Endothelial cell of umbilical vein (primary cell): Measurements from ENCODE around the gene IQGAP2. TPM values are rescaled to one million over a fixed set of nuclear protein-coding genes. Genes with fewer than 3 reads are reported as not detected.

ENCODE experiments used
- BruUV-seq: library from RNA; stranded (reverse); fragments of 400-500 nt; replicated peaks from 2 replicates; lab custom pipeline; 2021; lab: Mats Ljungman, UMichigan
- CTCF ChIA-PET: fragments of 300-600, 350-600 bp; sonication (Branson Sonifier 250); formaldehyde crosslinking; loops from one replicate; lab custom pipeline; 2021; ENCODE audit warnings: antibody characterized with exemption, inconsistent platforms; lab: Charles Lee
- POLR2A ChIA-PET: fragments of 300-600, 350-600 bp; sonication (Branson Sonifier 250); formaldehyde crosslinking; loops from one replicate; lab custom pipeline; 2021; ENCODE audit warnings: antibody characterized with exemption, inconsistent platforms; lab: Charles Lee
- DNase-seq: peaks from one replicate; pipeline ENCODE4 v3.0.0-alpha.2; 2011; ENCODE audit warnings: low read depth, low spot score
- FAIRE-seq: peaks from 2 replicates; lab custom pipeline; 2011; peaks lifted over from hg19 to GRCh38; lab: Jason Lieb, UNC
- H2AFZ ChIP-seq: 2 replicates; pipeline ENCODE4 v1.6.0; 2012; ENCODE audit warnings: low read depth, low read length, control low read depth, inconsistent platforms
- H3K27ac ChIP-seq: 2 replicates; pipeline ENCODE4 v1.5.1; 2011; ENCODE audit warnings: low read depth, mild to moderate bottlenecking, control low read depth, low read length, moderate library complexity; ENCODE audit not compliant: insufficient read depth
- H3K27me3 ChIP-seq, 2 experiments: 2 replicates each; pipeline versions ENCODE4 v1.6.0 to v1.6.1; 2011; ENCODE audit warnings: low read length in 2 of 2, mixed read lengths in 1 of 2; ENCODE audit not compliant: control insufficient read depth in 2 of 2, insufficient read depth in 2 of 2
- H3K36me3 ChIP-seq, 2 experiments: 2 replicates in 1 of 2; 3 replicates in 1 of 2; pipeline ENCODE4 v1.5.1; 2011; ENCODE audit warnings: low read length in 2 of 2, mild to moderate bottlenecking in 1 of 2, moderate library complexity in 1 of 2; ENCODE audit not compliant: control insufficient read depth in 2 of 2, insufficient read depth in 2 of 2; ENCODE audit errors: extremely low read depth in 1 of 2
- H3K4me1 ChIP-seq: 3 replicates; pipeline ENCODE4 v1.5.1; 2011; ENCODE audit warnings: mild to moderate bottlenecking, low read length; ENCODE audit not compliant: control insufficient read depth, insufficient read depth; ENCODE audit errors: extremely low read depth
- H3K4me2 ChIP-seq: 2 replicates; pipeline ENCODE4 v1.6.1; 2011; ENCODE audit warnings: low read length, control low read depth, mixed read lengths; ENCODE audit not compliant: insufficient read depth
- H3K4me3 ChIP-seq, 3 experiments: fragments of 200-600 bp in 1 of 3; sonication (generic), shearing (Covaris generic) in 1 of 3; replicated peaks in 1 of 3; 2 replicates each; pipeline ENCODE4 v1.5.1; 2011 to 2016; ENCODE audit warnings: control low read depth in 3 of 3, low read length in 3 of 3, mild to moderate bottlenecking in 2 of 3, inconsistent platforms in 1 of 3, low read depth in 1 of 3, moderate library complexity in 1 of 3; ENCODE audit not compliant: insufficient read depth in 1 of 3
- H3K79me2 ChIP-seq: 2 replicates; pipeline ENCODE4 v1.6.0; 2012; ENCODE audit warnings: low read length, inconsistent platforms; ENCODE audit not compliant: control insufficient read depth, insufficient read depth
- H3K9ac ChIP-seq: replicated peaks from 2 replicates; pipeline ENCODE3; 2011; ENCODE audit warnings: low read length, control low read depth; ENCODE audit not compliant: insufficient read depth; ENCODE audit errors: extremely low read depth
- H3K9me1 ChIP-seq: replicated peaks from 3 replicates; pipeline ENCODE4 v1.6.0; 2011; ENCODE audit warnings: mild to moderate bottlenecking, low read length; ENCODE audit not compliant: control insufficient read depth, insufficient read depth; ENCODE audit errors: extremely low read depth
- H3K9me3 ChIP-seq: replicated peaks from 2 replicates; pipeline ENCODE4 v1.5.1; 2012; ENCODE audit warnings: low read length, inconsistent platforms; ENCODE audit not compliant: control insufficient read depth, insufficient read depth
- H4K20me1 ChIP-seq: replicated peaks from 2 replicates; pipeline ENCODE3; 2011; ENCODE audit warnings: mild to moderate bottlenecking, low read length; ENCODE audit not compliant: control insufficient read depth, insufficient read depth; ENCODE audit errors: extremely low read depth
- EZH2 ChIP-seq: IDR thresholded peaks from 2 replicates; pipeline ENCODE4 v1.6.1; 2012; ENCODE audit warnings: borderline replicate concordance, low read depth, mild to moderate bottlenecking, moderate library complexity, low read length, inconsistent platforms; ENCODE audit not compliant: severe bottlenecking
- FOS ChIP-seq: IDR thresholded peaks from 2 replicates; pipeline ENCODE4 v1.6.1; 2011; ENCODE audit warnings: mild to moderate bottlenecking, low read length, moderate library complexity, borderline replicate concordance; ENCODE audit not compliant: insufficient read depth
- GATA2 ChIP-seq: IDR thresholded peaks from 2 replicates; pipeline ENCODE4 v1.7.0; 2011; ENCODE audit warnings: low read depth, mild to moderate bottlenecking, moderate library complexity, mixed read lengths, low read length; ENCODE audit not compliant: insufficient read length, insufficient read depth
- JUN ChIP-seq: IDR thresholded peaks from 2 replicates; pipeline ENCODE4 v1.6.1; 2011; ENCODE audit warnings: borderline replicate concordance, low read depth; ENCODE audit not compliant: insufficient read length, insufficient read depth
- MYC ChIP-seq: IDR thresholded peaks from one replicate; pipeline ENCODE4 v1.6.1; 2011; ENCODE audit warnings: mild to moderate bottlenecking, low read depth, low read length
- POLR2A ChIP-seq: IDR thresholded peaks from 2 replicates; pipeline ENCODE4 v1.6.1; 2012; ENCODE audit warnings: low read depth, mild to moderate bottlenecking, control low read depth, low read length
- POLR2AphosphoS5 ChIP-seq: IDR thresholded peaks from 2 replicates; pipeline ENCODE4 v1.6.1; 2012; ENCODE audit warnings: low read depth, mild to moderate bottlenecking, control low read depth, low read length, moderate library complexity; ENCODE audit not compliant: insufficient read depth
- dilution Hi-C: fragments of 300-500 bp; cut with MboI; formaldehyde crosslinking; loops from one replicate; pipeline ENCODE4 v1.15.0; 2019; ENCODE audit warnings: low sequenced_read_pairs; ENCODE audit not compliant: extremely low pct_ligation_motif_present
- intact Hi-C: fragments of 100-400 bp; cut with micrococcal nuclease; formaldehyde crosslinking; loops from one replicate; pipeline ENCODE4 v1.10.0; 2022
- polyA plus RNA-seq, 4 experiments: library from polyadenylated mRNA; depleted of rRNA in 3 of 4; stranded (reverse) in 3 of 4; unstranded in 1 of 4; fragments of >200 nt; gene quantifications; 2 replicates each; pipeline versions ENCODE4 v1.2.1 to v1.2.3, GENCODE V29; 2011 to 2012; ENCODE audit warnings: missing spikeins in 1 of 4
- total RNA-seq: library from RNA; stranded (reverse); gene quantifications from 2 replicates; pipeline ENCODE4 v1.2.3, GENCODE V29; 2021
- TF ChIP-seq, protein P1 (sequence below), 2 donors: IDR thresholded peaks; 1 replicate in 1 of 2; 2 replicates in 1 of 2; pipeline ENCODE4 v1.5.1; 2011; ENCODE audit warnings: low read length in 2 of 2, mild to moderate bottlenecking in 2 of 2, moderate library complexity in 2 of 2, control low read depth in 1 of 2, inconsistent platforms in 1 of 2, low read depth in 1 of 2; ENCODE audit not compliant: insufficient read depth in 1 of 2; ENCODE audit errors: extremely low read depth in 1 of 2
- TF ChIP-seq, protein P2 (sequence below): IDR thresholded peaks from 2 replicates; pipeline ENCODE4 v1.6.1; 2011; ENCODE audit not compliant: insufficient read depth, insufficient read length

The IQGAP2 gene
- total and polyA plus RNA-seq, 2 donors (not counting 3 experiments of a cell fraction or from before 2014, with no cell fraction given), result 4.5 to 4.7 TPM

GRCh38 chr5:76441101-76441500 is 38.0 kb downstream of the IQGAP2 start:
- Histone ChIP-seq H4K20me1 (no peaks in the 10 kb centered on the region), H3K27me3 (peaks cover 0 to 2% of the 10 kb centered on the region in 2 experiments), H3K4me2 (no peak overlapping the region), H3K27ac (no peak overlapping the region), H3K9ac (no peak overlapping the region), H2AFZ (no peak overlapping the region), H3K79me2 (no peaks in the 10 kb centered on the region), H3K9me1 (no peaks in the 10 kb centered on the region), H3K36me3 (no peaks in the 10 kb centered on the region), H3K4me3 (no peak overlapping the region), H3K9me3 (no peaks in the 10 kb centered on the region), H3K4me1 (no peaks in the 10 kb centered on the region)
- ChIA-PET POLR2A (no interaction called here), CTCF (no interaction called here)
- dilution Hi-C loops (no loop called here), intact Hi-C loops (no loop called here)
- no TSS peak for BruUV-seq
- FAIRE-seq (no peak), DNase-seq (no peak)
- TF ChIP-seq, protein P1, sequence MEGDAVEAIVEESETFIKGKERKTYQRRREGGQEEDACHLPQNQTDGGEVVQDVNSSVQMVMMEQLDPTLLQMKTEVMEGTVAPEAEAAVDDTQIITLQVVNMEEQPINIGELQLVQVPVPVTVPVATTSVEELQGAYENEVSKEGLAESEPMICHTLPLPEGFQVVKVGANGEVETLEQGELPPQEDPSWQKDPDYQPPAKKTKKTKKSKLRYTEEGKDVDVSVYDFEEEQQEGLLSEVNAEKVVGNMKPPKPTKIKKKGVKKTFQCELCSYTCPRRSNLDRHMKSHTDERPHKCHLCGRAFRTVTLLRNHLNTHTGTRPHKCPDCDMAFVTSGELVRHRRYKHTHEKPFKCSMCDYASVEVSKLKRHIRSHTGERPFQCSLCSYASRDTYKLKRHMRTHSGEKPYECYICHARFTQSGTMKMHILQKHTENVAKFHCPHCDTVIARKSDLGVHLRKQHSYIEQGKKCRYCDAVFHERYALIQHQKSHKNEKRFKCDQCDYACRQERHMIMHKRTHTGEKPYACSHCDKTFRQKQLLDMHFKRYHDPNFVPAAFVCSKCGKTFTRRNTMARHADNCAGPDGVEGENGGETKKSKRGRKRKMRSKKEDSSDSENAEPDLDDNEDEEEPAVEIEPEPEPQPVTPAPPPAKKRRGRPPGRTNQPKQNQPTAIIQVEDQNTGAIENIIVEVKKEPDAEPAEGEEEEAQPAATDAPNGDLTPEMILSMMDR (IDR thresholded peaks at IDR 0.05; ENCODE audit: extremely low read depth in 1 of 2, insufficient read depth in 1 of 2, low read depth in 1 of 2, low read length in 2 of 2), result no peak
- TF ChIP-seq FOS (no peak), POLR2AphosphoS5 (no peak), POLR2A (no peak), GATA2 (no peak), MYC (no peak), JUN (no peak), EZH2 (no peak)
- TF ChIP-seq, protein P2, sequence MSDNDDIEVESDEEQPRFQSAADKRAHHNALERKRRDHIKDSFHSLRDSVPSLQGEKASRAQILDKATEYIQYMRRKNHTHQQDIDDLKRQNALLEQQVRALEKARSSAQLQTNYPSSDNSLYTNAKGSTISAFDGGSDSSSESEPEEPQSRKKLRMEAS, result no peak
